OCI-LY7 (cell line): ENCODE results near the gene SLC13A3. TPM values are rescaled to one million over a fixed set of nuclear protein-coding genes. Genes with fewer than 3 reads are reported as not detected.

Source experiments
- BruUV-seq: library from RNA; stranded (reverse); fragments of 400-500 nt; replicated peaks from 2 replicates; lab custom pipeline; 2021; lab: Mats Ljungman, UMichigan
- CTCF ChIA-PET: fragments of 300-600 bp; sonication (Branson Sonifier 250); formaldehyde crosslinking; loops from one replicate; lab custom pipeline; 2022; ENCODE audit warnings: antibody characterized with exemption; ENCODE audit not compliant: unreplicated experiment; lab: Charles Lee
- POLR2A ChIA-PET: fragments of 300-600 bp; sonication (Branson Sonifier 250); formaldehyde crosslinking; loops from one replicate; lab custom pipeline; 2022; ENCODE audit warnings: antibody characterized with exemption; lab: Charles Lee
- DNase-seq: peaks from one replicate; pipeline ENCODE4 v3.0.0-alpha.2; 2015; ENCODE audit warnings: low spot score
- H2AFZ ChIP-seq: fragments of 200-600 bp; sonication (generic), shearing (Covaris generic); 2 replicates; pipeline ENCODE4 v1.6.1; 2014; ENCODE audit warnings: mild to moderate bottlenecking, antibody characterized with exemption, low read length, moderate library complexity
- H3K27ac ChIP-seq: fragments of 200-600 bp; sonication (generic); 2 replicates; pipeline ENCODE4 v1.5.1; 2014; ENCODE audit warnings: mixed run types, low read depth, mild to moderate bottlenecking, moderate library complexity, low read length, inconsistent platforms; ENCODE audit not compliant: poor library complexity, severe bottlenecking
- H3K36me3 ChIP-seq: fragments of 200-600 bp; sonication (generic); 2 replicates; pipeline ENCODE4 v1.6.1; 2014; ENCODE audit warnings: mild to moderate bottlenecking, antibody characterized with exemption, low read length, moderate library complexity, mixed read lengths; ENCODE audit not compliant: insufficient read depth
- H3K4me1 ChIP-seq: fragments of 200-600 bp; sonication (generic); 2 replicates; pipeline ENCODE4 v1.5.1; 2014; ENCODE audit warnings: mild to moderate bottlenecking, low read length; ENCODE audit not compliant: insufficient read depth, poor library complexity, severe bottlenecking
- H3K4me2 ChIP-seq: fragments of 200-600 bp; sonication (generic); 2 replicates; pipeline ENCODE4 v1.6.1; 2014; ENCODE audit warnings: mild to moderate bottlenecking, low read length
- H3K4me3 ChIP-seq: fragments of 200-600 bp; sonication (generic); 2 replicates; pipeline ENCODE4 v1.5.1; 2014; ENCODE audit warnings: mild to moderate bottlenecking, low read depth, low read length; ENCODE audit not compliant: poor library complexity, severe bottlenecking
- H3K79me2 ChIP-seq: fragments of 200-600 bp; sonication (generic); 2 replicates; pipeline ENCODE4 v1.6.1; 2016; ENCODE audit warnings: low read depth, mild to moderate bottlenecking, low read length, moderate library complexity, mixed read lengths; ENCODE audit not compliant: insufficient read depth
- H3K9me2 ChIP-seq: fragments of 200-600 bp; sonication (generic); 2 replicates; pipeline ENCODE4 v1.6.1; 2016; ENCODE audit warnings: mild to moderate bottlenecking, low read length, mixed read lengths; ENCODE audit not compliant: insufficient read depth
- H3K9me3 ChIP-seq: fragments of 200-600 bp; sonication (generic); 2 replicates; pipeline ENCODE4 v1.6.1; 2014; ENCODE audit warnings: mild to moderate bottlenecking, mixed run types, low read length, mixed read lengths
- H4K20me1 ChIP-seq: fragments of 200-600 bp; sonication (generic); 2 replicates; pipeline ENCODE4 v1.6.1; 2014; ENCODE audit warnings: mild to moderate bottlenecking, antibody characterized with exemption, low read length, moderate library complexity, mixed read lengths; ENCODE audit not compliant: insufficient read depth
- CTCF ChIP-seq: fragments of 200-600 bp; sonication (generic); conservative IDR thresholded peaks from 2 replicates; pipeline ENCODE4 v1.5.1; 2014; ENCODE audit warnings: mild to moderate bottlenecking, antibody characterized with exemption, low read length, moderate library complexity, mixed read lengths
- EZH2phosphoT487 ChIP-seq: fragments of 200-600 bp; sonication (generic); IDR thresholded peaks from 2 replicates; pipeline ENCODE4 v1.6.1; 2018; ENCODE audit warnings: low read depth, borderline replicate concordance, mild to moderate bottlenecking, mixed run types, antibody characterized with exemption, low read length, moderate library complexity, mixed read lengths
- intact Hi-C: fragments of 100-400 bp; cut with micrococcal nuclease; formaldehyde crosslinking; loops from one replicate; pipeline ENCODE4 v1.10.0; 2022; ENCODE audit not compliant: unreplicated experiment
- total RNA-seq, 2 experiments: library from RNA; depleted of rRNA in 1 of 2; stranded (reverse); fragments of >200 nt in 1 of 2; shearing (Covaris generic) in 1 of 2; gene quantifications; 2 replicates each; pipeline ENCODE4 v1.2.3, GENCODE V29; 2014 to 2022

The SLC13A3 gene
- total RNA-seq, 2 experiments from 2014 or later, result not detected

GRCh38 chr20:46573788-46574584 lies 77.3 kb downstream of the SLC13A3 start:
- H2AFZ ChIP-seq, result no peak overlapping the region
- no peak overlapping the region for H3K4me2 ChIP-seq
- no peaks in the 10 kb centered on the region for H3K4me1 ChIP-seq
- no TSS peak for BruUV-seq
- H4K20me1 ChIP-seq, result no peaks in the 10 kb centered on the region
- ChIA-PET CTCF (no interaction called here), POLR2A (interaction anchor here (0.6 kb wide), 1 partner anchor 338 kb away, joined by 3 read pairs; no protein-coding TSS in a partner anchor)
- intact Hi-C loops, result no loop called here
- no peak overlapping the region for H3K27ac ChIP-seq
- H3K9me2 ChIP-seq, result no peaks in the 10 kb centered on the region
- DNase-seq, result no peak
- H3K9me3 ChIP-seq, result no peaks in the 10 kb centered on the region
- no peaks in the 10 kb centered on the region for H3K79me2 ChIP-seq
- H3K36me3 ChIP-seq, result no peaks in the 10 kb centered on the region
- no peak overlapping the region for H3K4me3 ChIP-seq
- TF ChIP-seq EZH2phosphoT487, result no peak
- no peak for TF ChIP-seq CTCF

- Histone ChIP-seq H3K4me1 (no peaks in the 10 kb centered on the region), H3K9me3 (no peaks in the 10 kb centered on the region), H3K36me3 (no peaks in the 10 kb centered on the region), H2AFZ (no peak overlapping the region), H3K79me2 (no peaks in the 10 kb centered on the region), H3K9me2 (no peaks in the 10 kb centered on the region), H4K20me1 (no peaks in the 10 kb centered on the region), H3K4me2 (no peak overlapping the region), H3K4me3 (no peak overlapping the region), H3K27ac (no peak overlapping the region)
- DNase-seq, result no peak
- BruUV-seq, result no TSS peak
- intact Hi-C loops, result no loop called here
- ChIA-PET CTCF (no interaction called here), POLR2A (no interaction called here)
- TF ChIP-seq EZH2phosphoT487 (no peak), CTCF (no peak)
Observed at GRCh38 chr20:46573234-46573633, 78.0 kb downstream of the SLC13A3 start.

GRCh38 chr20:46572790-46573189 lies 78.5 kb downstream of the SLC13A3 start:
- intact Hi-C loops, result no loop called here
- ChIA-PET CTCF (no interaction called here), POLR2A (no interaction called here)
- H3K36me3 ChIP-seq, result no peaks in the 10 kb centered on the region
- no peak overlapping the region for H3K4me2 ChIP-seq
- BruUV-seq, result no TSS peak
- no peak overlapping the region for H3K4me3 ChIP-seq
- no peak for TF ChIP-seq EZH2phosphoT487
- TF ChIP-seq CTCF, result no peak
- no peaks in the 10 kb centered on the region for H3K4me1 ChIP-seq
- H3K9me2 ChIP-seq, result no peaks in the 10 kb centered on the region
- no peak overlapping the region for H2AFZ ChIP-seq
- no peaks in the 10 kb centered on the region for H4K20me1 ChIP-seq
- DNase-seq, result no peak
- H3K79me2 ChIP-seq, result no peaks in the 10 kb centered on the region
- no peaks in the 10 kb centered on the region for H3K9me3 ChIP-seq
- no peak overlapping the region for H3K27ac ChIP-seq
